ENCODE measurements around the gene PLCB1.
A peak's percentile ranks its signal among the peaks of the same experiment; 100 is the strongest.
"Not testable (repeated sequence)": the region's sequence is repeated elsewhere in the genome, so short reads cannot be mapped to it uniquely, and the experiment has no call there.

The PLCB1 gene

GRCh38 chr20:8335059-8335458, 203.0 kb downstream of the PLCB1 start:
- no peak for DNase-seq (ENCODE audit: low read depth)

GRCh38 chr20:8335495-8336195, 203.6 kb downstream of the PLCB1 start:
- no peak for DNase-seq (ENCODE audit: low read depth)

- no peak for DNase-seq (ENCODE audit: low read depth)
Measured at GRCh38 chr20:8339349-8339748, 207.3 kb downstream of the PLCB1 start.

- no peak for DNase-seq (ENCODE audit: low read depth)
Measured at GRCh38 chr20:8342391-8342790, 210.3 kb downstream of the PLCB1 start.

GRCh38 chr20:8344106-8344505, 212.0 kb downstream of the PLCB1 start:
- DNase-seq (ENCODE audit: low read depth): no peak

- DNase-seq (ENCODE audit: low read depth): no peak
Measured at GRCh38 chr20:8344631-8345030, 212.6 kb downstream of the PLCB1 start.

GRCh38 chr20:8346700-8347270, 214.7 kb downstream of the PLCB1 start:
- DNase-seq (ENCODE audit: low read depth): no peak

GRCh38 chr20:8350225-8350624, 218.2 kb downstream of the PLCB1 start:
- DNase-seq (ENCODE audit: low read depth): not testable (repeated sequence)

GRCh38 chr20:8352486-8352885, 220.4 kb downstream of the PLCB1 start:
- no peak for DNase-seq (ENCODE audit: low read depth)

- no peak for DNase-seq (ENCODE audit: low read depth)
Measured at GRCh38 chr20:8353512-8353911, 221.4 kb downstream of the PLCB1 start.

GRCh38 chr20:8355453-8355852, 223.4 kb downstream of the PLCB1 start:
- no peak for DNase-seq (ENCODE audit: low read depth)

- DNase-seq (ENCODE audit: low read depth): no peak
Measured at GRCh38 chr20:8356806-8357205, 224.7 kb downstream of the PLCB1 start.

- peak; percentile 17 for DNase-seq (ENCODE audit: low read depth)
Measured at GRCh38 chr20:8357703-8358102, 225.6 kb downstream of the PLCB1 start.

- DNase-seq (ENCODE audit: low read depth): no peak
Measured at GRCh38 chr20:8360035-8360434, 228.0 kb downstream of the PLCB1 start.

GRCh38 chr20:8361006-8361652, 229.1 kb downstream of the PLCB1 start:
- DNase-seq (ENCODE audit: low read depth): no peak

- DNase-seq (ENCODE audit: low read depth): no peak
Measured at GRCh38 chr20:8361779-8362178, 229.7 kb downstream of the PLCB1 start.

- DNase-seq (ENCODE audit: low read depth): no peak
Measured at GRCh38 chr20:8362457-8362856, 230.4 kb downstream of the PLCB1 start.

- no peak for DNase-seq (ENCODE audit: low read depth)
Measured at GRCh38 chr20:8363970-8364733, 232.1 kb downstream of the PLCB1 start.

GRCh38 chr20:8364734-8365078, 232.6 kb downstream of the PLCB1 start:
- no peak for DNase-seq (ENCODE audit: low read depth)

- no peak for DNase-seq (ENCODE audit: low read depth)
Measured at GRCh38 chr20:8365634-8366033, 233.6 kb downstream of the PLCB1 start.

GRCh38 chr20:8366303-8366923, 234.3 kb downstream of the PLCB1 start:
- no peak for DNase-seq (ENCODE audit: low read depth)

- DNase-seq (ENCODE audit: low read depth): no peak
Measured at GRCh38 chr20:8367689-8368088, 235.6 kb downstream of the PLCB1 start.

Data from stromal cell of bone marrow (primary cell).